DMS79 (cell line): ENCODE results near the gene USH2A.

Experiments
- DNase-seq: peaks from one replicate; lab custom pipeline; 2025; lab: John Stamatoyannopoulos, UW

Gene USH2A

GRCh38 chr1:215780139-215780538 is 643.1 kb downstream of the USH2A start:
- no peak for DNase-seq

- DNase-seq, result no peak
Measured at GRCh38 chr1:215779729-215780128, 643.5 kb downstream of the USH2A start.

GRCh38 chr1:215777370-215777925 is 645.8 kb downstream of the USH2A start:
- no peak for DNase-seq

- no peak for DNase-seq
Measured at GRCh38 chr1:215776336-215776735, 646.9 kb downstream of the USH2A start.

- DNase-seq, result no peak
Measured at GRCh38 chr1:215772151-215772550, 651.1 kb downstream of the USH2A start.

- DNase-seq, result no peak
Measured at GRCh38 chr1:215768303-215768702, 654.9 kb downstream of the USH2A start.

GRCh38 chr1:215767761-215768160 is 655.5 kb downstream of the USH2A start:
- no peak for DNase-seq

GRCh38 chr1:215766521-215766920 is 656.7 kb downstream of the USH2A start:
- no peak for DNase-seq

- DNase-seq, result no peak
Measured at GRCh38 chr1:215765833-215766232, 657.4 kb downstream of the USH2A start.

GRCh38 chr1:215761446-215761845 is 661.8 kb downstream of the USH2A start:
- DNase-seq, result no peak

- DNase-seq, result no peak
Measured at GRCh38 chr1:215754112-215754511, 669.1 kb downstream of the USH2A start.

GRCh38 chr1:215749414-215749813 is 673.8 kb downstream of the USH2A start:
- DNase-seq, result no peak

- no peak for DNase-seq
Measured at GRCh38 chr1:215748431-215748830, 674.8 kb downstream of the USH2A start.

GRCh38 chr1:215744419-215744818 is 678.8 kb downstream of the USH2A start:
- no peak for DNase-seq

GRCh38 chr1:215739025-215739424 is 684.2 kb downstream of the USH2A start:
- DNase-seq, result no peak

- no peak for DNase-seq
Measured at GRCh38 chr1:215731699-215732098, 691.5 kb downstream of the USH2A start.

- DNase-seq, result no peak
Measured at GRCh38 chr1:215730600-215730999, 692.6 kb downstream of the USH2A start.

- DNase-seq, result no peak
Measured at GRCh38 chr1:215728169-215728568, 695.1 kb downstream of the USH2A start.

- no peak for DNase-seq
Measured at GRCh38 chr1:215720126-215720525, 703.1 kb downstream of the USH2A start.

GRCh38 chr1:215719552-215719951 is 703.7 kb downstream of the USH2A start:
- DNase-seq, result no peak

- DNase-seq, result no peak
Measured at GRCh38 chr1:215718575-215719287, 704.5 kb downstream of the USH2A start.

- no peak for DNase-seq
Measured at GRCh38 chr1:215717677-215718426, 705.4 kb downstream of the USH2A start.

- no peak for DNase-seq
Measured at GRCh38 chr1:215710899-215711225, 712.4 kb downstream of the USH2A start.
